Activated CD4-positive, alpha-beta T cell treated with anti-CD3 and anti-CD28 coated beads, Interleukin-2, Interleukin-6, amounts not matched to agents 100 ng/mL and 50 ng/mL, durations not matched to agents 16 hours and 8 hours (primary cell): Measurements from ENCODE around the gene NOS1.
"Not testable (repeated sequence)": the region's sequence is repeated elsewhere in the genome, so short reads cannot be mapped to it uniquely, and the experiment has no call there.

Experiments
- DNase-seq: peaks from one replicate; pipeline ENCODE4 v3.0.0-alpha.2; 2020

NOS1 gene

GRCh38 chr12:117361347-117361751 lies at the start of gene NOS1:
Gene NOS1 (minus strand): TSS chr12:117361626. CDS start chr12:117331069, 30,557 bp downstream.
- DNase-seq: no peak

GRCh38 chr12:117409286-117409685 lies 47.9 kb upstream of the NOS1 start:
- DNase-seq: no peak

- no peak for DNase-seq
These were observed 46.9 kb upstream of the NOS1 start for GRCh38 chr12:117408161-117408791.

GRCh38 chr12:117404940-117405339 lies 43.5 kb upstream of the NOS1 start:
- DNase-seq: no peak

DNA sequence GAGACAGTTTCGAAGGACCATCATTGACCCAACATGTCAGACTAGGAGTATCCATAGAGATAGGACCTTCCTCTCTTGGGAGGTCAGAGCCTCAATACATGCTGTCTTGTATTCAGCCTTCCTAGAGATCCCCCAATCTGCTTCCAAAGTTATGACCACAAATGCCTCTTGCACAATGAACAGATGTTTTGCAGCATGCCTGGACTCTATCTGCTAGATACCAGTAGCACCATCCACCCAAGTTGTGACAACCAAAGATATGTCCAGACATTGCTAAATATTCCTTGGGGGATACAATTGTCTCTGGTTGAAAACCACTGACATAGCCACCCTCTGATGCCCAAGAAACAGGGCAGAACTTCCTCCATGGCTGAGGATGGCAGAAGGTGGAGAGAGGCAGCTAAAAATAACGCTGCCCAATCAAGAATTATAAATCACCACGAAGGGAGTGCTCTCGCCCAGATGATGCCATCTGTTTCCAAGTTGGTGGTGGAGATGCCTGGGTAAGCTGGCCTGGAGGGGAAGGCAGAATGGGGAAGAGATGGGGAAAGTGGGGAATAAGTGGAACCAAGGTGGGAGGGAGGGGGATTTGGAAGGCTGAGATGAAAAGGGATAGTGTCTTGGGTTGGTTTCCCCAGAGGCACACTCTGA lies 42.9 kb upstream of the NOS1 start:
- no peak for DNase-seq

DNA sequence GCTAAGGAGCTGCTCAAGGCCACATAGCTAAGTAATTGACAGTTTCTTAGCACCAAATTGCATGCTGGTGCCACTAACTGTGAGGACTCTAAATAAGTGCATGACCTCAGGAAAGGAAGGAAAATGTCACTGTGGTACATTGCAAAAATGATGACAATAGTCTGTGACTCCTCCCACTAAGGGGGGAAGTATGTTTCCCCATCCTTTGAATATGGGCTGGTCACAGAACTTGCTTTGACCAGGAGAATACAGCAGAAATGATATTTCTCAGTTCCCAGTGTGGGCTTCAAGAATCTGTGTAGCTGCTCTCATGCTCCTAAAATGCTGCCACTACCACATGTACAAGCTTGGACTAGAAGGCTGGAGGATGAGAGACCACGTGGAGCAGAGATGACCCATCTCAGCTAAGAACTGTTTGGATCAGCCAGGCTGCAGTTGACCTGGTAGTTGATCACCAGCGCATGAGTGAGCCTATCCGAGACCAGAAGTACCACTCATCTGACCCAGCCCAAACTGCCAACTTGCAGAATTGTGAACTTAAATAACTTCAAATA lies 42.2 kb upstream of the NOS1 start:
- DNase-seq: no peak

DNA sequence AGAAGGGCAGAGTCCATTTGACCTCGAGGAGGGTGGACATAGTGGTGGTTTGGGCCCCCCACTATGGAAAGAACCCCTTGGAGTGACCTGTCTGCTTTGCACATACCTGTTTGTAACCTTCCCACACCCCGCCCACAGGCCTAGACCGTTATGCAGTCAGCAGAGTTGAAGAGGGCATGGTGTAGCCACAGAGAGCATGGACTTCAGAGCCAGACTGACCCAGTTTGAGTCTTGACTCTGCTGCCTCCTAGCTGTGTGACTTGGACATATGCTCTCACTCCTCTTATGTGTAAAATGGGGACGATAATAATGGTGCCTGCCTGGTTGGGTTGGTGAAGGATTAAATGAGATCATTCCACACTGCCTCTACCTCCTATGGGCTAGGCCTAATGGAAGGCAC lies 40.9 kb upstream of the NOS1 start:
- DNase-seq: no peak

- DNase-seq: no peak
These were observed 39.5 kb upstream of the NOS1 start for GRCh38 chr12:117400912-117401311.

- not testable (repeated sequence) for DNase-seq
These were observed 37.1 kb upstream of the NOS1 start for GRCh38 chr12:117398482-117398881.

DNA sequence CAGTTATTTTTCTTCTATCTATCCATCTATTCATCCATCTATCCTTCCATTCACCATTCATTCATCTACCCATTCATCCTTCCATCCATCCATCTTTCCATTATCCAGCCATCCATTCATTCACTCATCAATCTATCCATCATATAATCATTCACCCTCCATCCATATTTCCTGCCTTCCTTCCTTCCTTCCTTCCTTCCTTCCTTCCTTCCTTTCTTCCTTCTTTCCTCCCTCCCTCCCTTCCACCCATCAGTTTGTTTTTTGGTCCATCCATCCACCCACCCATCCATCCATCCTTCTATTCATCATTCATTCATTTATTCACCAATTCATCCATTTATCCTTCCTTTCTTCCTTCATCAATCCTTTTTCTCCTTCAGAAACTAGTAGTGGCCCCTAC lies 34.3 kb upstream of the NOS1 start:
- no peak for DNase-seq

- no peak for DNase-seq
These were observed 33.1 kb upstream of the NOS1 start for GRCh38 chr12:117394491-117394890.

DNA sequence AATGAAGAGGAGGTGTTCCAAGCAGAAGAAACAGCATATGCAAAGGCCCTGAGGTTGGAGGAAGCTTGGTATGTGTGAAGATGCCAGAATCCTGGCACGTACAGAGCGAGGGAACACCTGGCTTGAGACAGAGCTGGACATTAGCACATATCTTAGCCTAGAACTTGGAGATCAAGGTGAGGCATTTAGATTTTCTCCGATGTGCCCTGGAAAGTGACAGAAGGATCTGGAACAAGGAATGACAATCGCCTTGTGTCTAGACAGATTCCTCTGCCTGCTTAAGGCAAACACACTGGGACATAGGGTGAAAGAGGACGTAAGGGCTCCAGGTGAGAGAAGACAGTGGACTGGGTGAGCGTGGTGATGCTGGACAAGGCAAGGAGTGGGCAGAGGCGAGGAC lies 32.2 kb upstream of the NOS1 start:
- no peak for DNase-seq

- no peak for DNase-seq
These were observed 29.4 kb upstream of the NOS1 start for GRCh38 chr12:117390866-117391265.

- no peak for DNase-seq
These were observed 27.6 kb upstream of the NOS1 start for GRCh38 chr12:117388951-117389446.

- no peak for DNase-seq
These were observed 26.4 kb upstream of the NOS1 start for GRCh38 chr12:117387832-117388231.

- no peak for DNase-seq
These were observed 23.3 kb upstream of the NOS1 start for GRCh38 chr12:117384735-117385134.

GRCh38 chr12:117380083-117380482 lies 18.7 kb upstream of the NOS1 start:
- no peak for DNase-seq

DNA sequence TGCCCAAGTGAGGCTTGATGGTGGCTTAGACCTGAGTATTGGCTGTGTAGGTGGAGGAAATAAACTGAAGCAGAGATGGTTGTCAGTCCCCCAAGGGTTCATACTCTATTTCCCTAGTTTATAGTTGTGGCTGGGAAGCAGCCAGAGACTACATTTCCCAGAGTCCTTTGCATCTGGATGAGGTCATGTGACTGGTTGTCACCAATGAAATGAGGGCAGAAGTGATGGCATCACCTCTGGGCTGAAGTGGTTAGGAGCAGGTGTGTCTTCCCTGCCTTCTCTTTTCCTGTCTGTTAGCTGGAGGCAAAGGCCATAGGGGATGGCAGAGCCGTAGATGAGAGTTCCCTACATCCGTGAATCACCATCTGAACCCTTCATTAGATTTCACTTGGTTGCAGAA lies 16.3 kb upstream of the NOS1 start:
- DNase-seq: peak; percentile 3

- no peak for DNase-seq
These were observed 9.2 kb upstream of the NOS1 start for GRCh38 chr12:117370588-117370987.

DNA sequence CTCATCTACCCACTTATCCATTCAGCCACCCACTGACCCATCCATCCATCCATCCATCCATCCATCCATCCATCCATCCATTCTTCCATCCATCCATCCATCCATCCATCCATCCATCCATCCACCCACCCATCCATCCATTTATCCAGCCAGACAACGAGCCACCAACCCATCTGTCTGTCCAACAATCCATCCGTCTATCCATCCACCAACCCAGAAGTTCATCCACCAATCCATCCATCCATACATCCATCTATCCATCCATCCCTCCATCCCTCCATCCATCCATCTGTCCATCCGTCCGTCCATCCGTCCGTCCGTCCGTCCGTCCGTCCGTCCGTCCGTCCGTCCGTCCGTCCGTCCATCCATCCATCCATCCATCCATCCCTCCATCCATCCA lies 8.6 kb upstream of the NOS1 start:
- not testable (repeated sequence) for DNase-seq

DNA sequence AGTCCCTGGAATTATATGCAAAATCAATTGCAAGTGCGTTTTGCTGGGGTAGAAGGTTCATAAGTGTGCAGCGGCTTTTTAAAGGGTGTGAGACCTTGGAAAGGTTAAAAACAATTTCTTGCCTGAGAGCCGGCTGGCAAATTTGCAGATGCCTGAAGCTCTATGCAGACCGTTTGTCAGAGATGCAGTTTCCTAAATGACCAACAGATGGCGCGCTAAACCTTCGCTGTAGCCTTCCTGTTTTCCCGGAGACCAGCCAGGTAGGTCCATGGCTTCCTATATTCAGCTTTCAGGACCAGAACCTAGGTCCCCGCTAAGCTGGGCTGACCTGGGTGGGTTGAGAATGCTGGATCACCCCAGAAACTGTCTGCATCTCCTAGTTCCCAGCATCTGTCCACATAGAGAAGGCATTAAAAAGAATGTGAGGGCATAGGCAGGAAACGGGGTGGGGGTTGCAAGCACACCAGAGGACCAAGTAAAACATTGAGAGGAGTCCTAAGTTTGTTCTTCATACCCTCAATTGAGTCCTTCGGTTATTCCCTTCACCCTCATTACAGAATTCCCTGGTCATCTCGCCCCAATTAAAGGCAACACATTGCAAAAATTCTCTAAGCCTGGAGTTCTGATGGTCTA lies 5.7 kb upstream of the NOS1 start:
- DNase-seq: peak; percentile 77

DNA sequence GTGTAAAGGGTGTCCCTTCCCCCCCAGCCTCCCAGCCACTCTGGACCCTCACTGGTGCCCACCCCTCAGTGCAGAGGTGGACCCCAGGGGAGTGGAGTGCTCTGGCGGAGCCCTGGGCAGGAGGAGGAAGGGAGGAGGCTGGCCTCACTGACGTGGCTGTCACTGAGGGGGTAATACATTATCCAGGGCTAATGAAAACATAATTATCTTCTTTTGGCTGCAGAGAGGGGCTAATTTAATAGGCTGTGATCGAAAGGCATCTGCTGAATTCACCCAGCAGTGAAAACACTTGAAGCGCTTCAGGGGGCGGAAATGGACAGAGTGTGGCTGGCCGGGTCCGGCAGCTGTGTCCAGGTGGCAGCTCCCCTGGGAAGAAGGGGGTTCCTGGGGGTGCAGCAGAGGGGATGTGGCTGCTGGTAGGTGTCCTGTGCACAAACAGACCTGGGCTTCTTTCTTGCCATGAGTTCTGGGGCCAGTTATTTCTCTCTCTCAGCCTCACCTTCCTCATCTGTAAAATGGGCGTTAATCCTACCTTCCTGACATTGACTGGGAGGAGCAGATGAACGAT lies 3.7 kb upstream of the NOS1 start:
- DNase-seq: no peak

DNA sequence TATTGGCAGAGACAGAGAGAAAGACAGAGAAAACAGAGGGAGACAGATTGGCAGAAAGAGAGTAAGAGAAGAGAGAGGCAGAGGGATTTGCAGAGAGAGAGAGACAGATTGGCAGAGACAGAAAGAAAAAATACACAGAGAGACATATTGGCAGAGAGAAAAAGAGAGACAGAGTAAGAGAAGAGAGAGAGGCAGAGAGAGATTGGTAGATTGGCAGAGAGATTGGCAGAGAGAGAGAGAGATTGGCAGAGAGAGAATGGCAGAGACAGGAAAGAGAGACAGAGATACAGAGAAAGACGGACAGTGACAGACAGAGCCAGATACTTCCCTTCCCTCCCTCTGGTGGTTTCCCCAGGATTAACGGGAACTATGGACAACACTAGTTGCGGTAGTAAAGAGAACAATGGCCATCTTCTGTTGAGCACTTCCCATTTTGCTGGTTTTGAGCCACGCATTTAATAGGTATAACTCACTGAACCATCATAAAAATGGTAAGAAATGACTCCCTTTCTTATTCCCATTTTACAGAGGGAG lies 2.6 kb upstream of the NOS1 start:
- DNase-seq: no peak
